Endothelial cell of umbilical vein (primary cell): ENCODE measurements around the gene NKD1.

Experiments
- EZH2 ChIP-seq: IDR thresholded peaks from 2 replicates; pipeline ENCODE4 v1.6.1; 2012; ENCODE audit warnings: borderline replicate concordance, low read depth, mild to moderate bottlenecking, moderate library complexity, low read length, inconsistent platforms; ENCODE audit not compliant: severe bottlenecking
- JUN ChIP-seq: IDR thresholded peaks from 2 replicates; pipeline ENCODE4 v1.6.1; 2011; ENCODE audit warnings: borderline replicate concordance, low read depth; ENCODE audit not compliant: insufficient read length, insufficient read depth
- MYC ChIP-seq: IDR thresholded peaks from one replicate; pipeline ENCODE4 v1.6.1; 2011; ENCODE audit warnings: mild to moderate bottlenecking, low read depth, low read length
- POLR2A ChIP-seq: IDR thresholded peaks from 2 replicates; pipeline ENCODE4 v1.6.1; 2012; ENCODE audit warnings: low read depth, mild to moderate bottlenecking, control low read depth, low read length
- POLR2AphosphoS5 ChIP-seq: IDR thresholded peaks from 2 replicates; pipeline ENCODE4 v1.6.1; 2012; ENCODE audit warnings: low read depth, mild to moderate bottlenecking, control low read depth, low read length, moderate library complexity; ENCODE audit not compliant: insufficient read depth
- TF ChIP-seq, protein P1 (sequence below), 2 donors: IDR thresholded peaks; 1 replicate in 1 of 2; 2 replicates in 1 of 2; pipeline ENCODE4 v1.5.1; 2011; ENCODE audit warnings: low read length in 2 of 2, mild to moderate bottlenecking in 2 of 2, moderate library complexity in 2 of 2, control low read depth in 1 of 2, inconsistent platforms in 1 of 2, low read depth in 1 of 2; ENCODE audit not compliant: insufficient read depth in 1 of 2; ENCODE audit errors: extremely low read depth in 1 of 2

DNA sequence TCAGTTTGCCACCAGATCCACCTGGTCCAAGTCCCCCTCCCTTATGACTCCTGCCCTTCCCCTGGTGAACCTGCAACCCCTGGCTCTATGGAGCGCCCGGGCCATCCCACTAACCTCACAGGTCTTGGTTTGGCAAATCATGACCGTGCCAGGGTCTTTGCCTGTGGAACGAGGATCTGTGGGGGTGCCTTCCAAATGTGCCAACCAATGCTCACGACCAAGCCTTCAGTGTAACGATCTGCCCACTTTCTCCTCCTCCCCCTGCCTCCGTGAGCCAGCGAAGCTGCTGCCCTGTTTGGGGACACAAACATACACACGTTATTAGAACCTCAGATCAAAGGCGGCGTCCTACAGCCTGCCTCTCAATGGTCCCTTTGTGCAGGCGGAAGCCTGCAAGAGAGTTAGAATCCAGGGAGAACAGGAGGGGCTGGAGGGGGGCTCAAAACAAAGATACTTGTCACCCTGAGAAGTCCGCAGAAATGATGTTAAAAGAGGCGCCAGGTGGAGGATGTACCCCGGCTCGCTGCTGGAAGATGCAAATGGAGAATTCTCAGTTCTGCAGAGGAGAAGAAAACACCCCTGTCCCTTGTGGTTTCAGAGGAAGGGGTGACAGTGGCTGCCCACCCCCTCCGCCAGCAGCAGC, 9.0 kb upstream of the NKD1 start:
- TF ChIP-seq POLR2A (no peak), EZH2 (no peak), JUN (no peak), POLR2AphosphoS5 (no peak), MYC (no peak)
- TF ChIP-seq, protein P1, sequence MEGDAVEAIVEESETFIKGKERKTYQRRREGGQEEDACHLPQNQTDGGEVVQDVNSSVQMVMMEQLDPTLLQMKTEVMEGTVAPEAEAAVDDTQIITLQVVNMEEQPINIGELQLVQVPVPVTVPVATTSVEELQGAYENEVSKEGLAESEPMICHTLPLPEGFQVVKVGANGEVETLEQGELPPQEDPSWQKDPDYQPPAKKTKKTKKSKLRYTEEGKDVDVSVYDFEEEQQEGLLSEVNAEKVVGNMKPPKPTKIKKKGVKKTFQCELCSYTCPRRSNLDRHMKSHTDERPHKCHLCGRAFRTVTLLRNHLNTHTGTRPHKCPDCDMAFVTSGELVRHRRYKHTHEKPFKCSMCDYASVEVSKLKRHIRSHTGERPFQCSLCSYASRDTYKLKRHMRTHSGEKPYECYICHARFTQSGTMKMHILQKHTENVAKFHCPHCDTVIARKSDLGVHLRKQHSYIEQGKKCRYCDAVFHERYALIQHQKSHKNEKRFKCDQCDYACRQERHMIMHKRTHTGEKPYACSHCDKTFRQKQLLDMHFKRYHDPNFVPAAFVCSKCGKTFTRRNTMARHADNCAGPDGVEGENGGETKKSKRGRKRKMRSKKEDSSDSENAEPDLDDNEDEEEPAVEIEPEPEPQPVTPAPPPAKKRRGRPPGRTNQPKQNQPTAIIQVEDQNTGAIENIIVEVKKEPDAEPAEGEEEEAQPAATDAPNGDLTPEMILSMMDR (IDR thresholded peaks at IDR 0.05; ENCODE audit: extremely low read depth in 1 of 2, insufficient read depth in 1 of 2, low read depth in 1 of 2, low read length in 2 of 2): no peak
